ENCODE measurements around the gene SLK.

- TF ChIP-seq EHF (CRISPR knock-in tag; IDR thresholded peaks at IDR 0.05): no peak
- no peak for TF ChIP-seq EP300 (IDR thresholded peaks at IDR 0.05)
- TF ChIP-seq NR3C1 (IDR thresholded peaks at IDR 0.05): no peak
- no peak for TF ChIP-seq FOSL2 (IDR thresholded peaks at IDR 0.05)
- TF ChIP-seq FOSL2 (CRISPR knock-in tag; IDR thresholded peaks at IDR 0.05): no peak
- no peak for TF ChIP-seq FOXS1 (CRISPR knock-in tag; IDR thresholded peaks at IDR 0.05)
- no peak for TF ChIP-seq CEBPB (IDR thresholded peaks at IDR 0.05)
- TF ChIP-seq BHLHE40 (IDR thresholded peaks at IDR 0.05; ENCODE audit: low read depth, low read length): no peak
- no peak for TF ChIP-seq CTCF (IDR thresholded peaks at IDR 0.05)
- TF ChIP-seq POLR2A (IDR thresholded peaks at IDR 0.05; ENCODE audit: low read length): no peak
- TF ChIP-seq MAX (IDR thresholded peaks at IDR 0.05): no peak
- TF ChIP-seq RAD21 (conservative IDR thresholded peaks at IDR 0.05 in 1 of 2, IDR thresholded peaks at IDR 0.05 in 1 of 2): no peak
- no peak for TF ChIP-seq MAFK (IDR thresholded peaks at IDR 0.05; ENCODE audit: partially characterized antibody)
- no peak for TF ChIP-seq NFE2L2 (conservative IDR thresholded peaks at IDR 0.05; ENCODE audit: low read length)
- no peak for TF ChIP-seq E2F6 (IDR thresholded peaks at IDR 0.05; ENCODE audit: borderline replicate concordance, low read depth)
These were observed 46.5 kb downstream of the SLK start for GRCh38 chr10:104013489-104013888.

All from A549 (cell line).